ENCODE measurements around the gene SSBP3. TPM values are rescaled to one million over a fixed set of nuclear protein-coding genes. Genes with fewer than 3 reads are reported as not detected.

The SSBP3 gene
- total and polyA plus RNA-seq, 2 of the 13 experiments (the other 11 are each of a cell fraction or from before 2014, with no cell fraction given): 8.5 to 17.6 TPM

DNA sequence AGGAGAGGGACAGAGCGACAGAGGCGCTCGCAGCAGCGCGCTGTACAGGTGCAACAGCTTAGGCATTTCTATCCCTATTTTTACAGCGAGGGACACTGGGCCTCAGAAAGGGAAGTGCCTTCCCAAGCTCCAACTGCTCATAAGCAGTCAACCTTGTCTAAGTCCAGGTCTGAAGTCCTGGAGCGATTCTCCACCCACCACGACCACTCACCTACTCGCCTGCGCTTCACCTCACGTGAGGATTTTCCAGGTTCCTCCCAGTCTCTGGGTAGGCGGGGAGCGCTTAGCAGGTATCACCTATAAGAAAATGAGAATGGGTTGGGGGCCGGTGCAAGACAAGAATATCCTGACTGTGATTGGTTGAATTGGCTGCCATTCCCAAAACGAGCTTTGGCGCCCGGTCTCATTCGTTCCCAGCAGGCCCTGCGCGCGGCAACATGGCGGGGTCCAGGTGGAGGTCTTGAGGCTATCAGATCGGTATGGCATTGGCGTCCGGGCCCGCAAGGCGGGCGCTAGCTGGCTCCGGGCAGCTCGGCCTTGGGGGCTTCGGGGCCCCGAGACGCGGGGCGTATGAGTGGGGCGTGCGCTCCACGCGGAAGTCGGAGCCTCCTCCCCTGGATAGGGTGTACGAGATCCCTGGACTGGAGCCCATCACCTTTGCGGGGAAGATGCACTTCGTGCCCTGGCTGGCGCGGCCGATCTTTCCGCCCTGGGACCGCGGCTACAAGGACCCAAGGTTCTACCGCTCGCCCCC lies 206.3 kb downstream of the SSBP3 start, which contains the start of the genes CYB5RL and MRPL37 (continued):
- TF ChIP-seq, protein P1, sequence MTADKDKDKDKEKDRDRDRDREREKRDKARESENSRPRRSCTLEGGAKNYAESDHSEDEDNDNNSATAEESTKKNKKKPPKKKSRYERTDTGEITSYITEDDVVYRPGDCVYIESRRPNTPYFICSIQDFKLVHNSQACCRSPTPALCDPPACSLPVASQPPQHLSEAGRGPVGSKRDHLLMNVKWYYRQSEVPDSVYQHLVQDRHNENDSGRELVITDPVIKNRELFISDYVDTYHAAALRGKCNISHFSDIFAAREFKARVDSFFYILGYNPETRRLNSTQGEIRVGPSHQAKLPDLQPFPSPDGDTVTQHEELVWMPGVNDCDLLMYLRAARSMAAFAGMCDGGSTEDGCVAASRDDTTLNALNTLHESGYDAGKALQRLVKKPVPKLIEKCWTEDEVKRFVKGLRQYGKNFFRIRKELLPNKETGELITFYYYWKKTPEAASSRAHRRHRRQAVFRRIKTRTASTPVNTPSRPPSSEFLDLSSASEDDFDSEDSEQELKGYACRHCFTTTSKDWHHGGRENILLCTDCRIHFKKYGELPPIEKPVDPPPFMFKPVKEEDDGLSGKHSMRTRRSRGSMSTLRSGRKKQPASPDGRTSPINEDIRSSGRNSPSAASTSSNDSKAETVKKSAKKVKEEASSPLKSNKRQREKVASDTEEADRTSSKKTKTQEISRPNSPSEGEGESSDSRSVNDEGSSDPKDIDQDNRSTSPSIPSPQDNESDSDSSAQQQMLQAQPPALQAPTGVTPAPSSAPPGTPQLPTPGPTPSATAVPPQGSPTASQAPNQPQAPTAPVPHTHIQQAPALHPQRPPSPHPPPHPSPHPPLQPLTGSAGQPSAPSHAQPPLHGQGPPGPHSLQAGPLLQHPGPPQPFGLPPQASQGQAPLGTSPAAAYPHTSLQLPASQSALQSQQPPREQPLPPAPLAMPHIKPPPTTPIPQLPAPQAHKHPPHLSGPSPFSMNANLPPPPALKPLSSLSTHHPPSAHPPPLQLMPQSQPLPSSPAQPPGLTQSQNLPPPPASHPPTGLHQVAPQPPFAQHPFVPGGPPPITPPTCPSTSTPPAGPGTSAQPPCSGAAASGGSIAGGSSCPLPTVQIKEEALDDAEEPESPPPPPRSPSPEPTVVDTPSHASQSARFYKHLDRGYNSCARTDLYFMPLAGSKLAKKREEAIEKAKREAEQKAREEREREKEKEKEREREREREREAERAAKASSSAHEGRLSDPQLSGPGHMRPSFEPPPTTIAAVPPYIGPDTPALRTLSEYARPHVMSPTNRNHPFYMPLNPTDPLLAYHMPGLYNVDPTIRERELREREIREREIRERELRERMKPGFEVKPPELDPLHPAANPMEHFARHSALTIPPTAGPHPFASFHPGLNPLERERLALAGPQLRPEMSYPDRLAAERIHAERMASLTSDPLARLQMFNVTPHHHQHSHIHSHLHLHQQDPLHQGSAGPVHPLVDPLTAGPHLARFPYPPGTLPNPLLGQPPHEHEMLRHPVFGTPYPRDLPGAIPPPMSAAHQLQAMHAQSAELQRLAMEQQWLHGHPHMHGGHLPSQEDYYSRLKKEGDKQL (CRISPR knock-in tag; IDR thresholded peaks at IDR 0.05; ENCODE audit: low read depth): no peak
- TF ChIP-seq POGZ (CRISPR knock-in tag; IDR thresholded peaks at IDR 0.05) (peak; percentile 71; the same call in 1 of the 2 replicates), HOXA5 (CRISPR knock-in tag; IDR thresholded peaks at IDR 0.05) (peak; percentile 74; the same call in 1 of the 2 replicates), USF2 (IDR thresholded peaks at IDR 0.05; ENCODE audit: low read depth, low read length) (peak; percentile 62), USF2 (CRISPR knock-in tag; IDR thresholded peaks at IDR 0.05; ENCODE audit: borderline replicate concordance) (peak; percentile 61; the same call in 1 of the 2 replicates), ZBTB7B (CRISPR knock-in tag; IDR thresholded peaks at IDR 0.05) (peak; percentile 60), MYPOP (CRISPR knock-in tag; IDR thresholded peaks at IDR 0.05) (peak; percentile 81), NR1H2 (CRISPR knock-in tag; IDR thresholded peaks at IDR 0.05; ENCODE audit: borderline replicate concordance, low read depth) (no peak), ZNF619 (CRISPR knock-in tag; IDR thresholded peaks at IDR 0.05) (0 out of 2 replicates have a peak, but pooled peaks have one; percentile 12), DPF2 (CRISPR knock-in tag; IDR thresholded peaks at IDR 0.05; ENCODE audit: borderline replicate concordance, low read depth) (no peak), SPEN (CRISPR knock-in tag; IDR thresholded peaks at IDR 0.05; ENCODE audit: low read depth) (peak; percentile 44; the same call in 1 of the 2 replicates), NFIC (IDR thresholded peaks at IDR 0.05; ENCODE audit: low read length) (no peak), ZC3H4 (CRISPR knock-in tag; IDR thresholded peaks at IDR 0.05; ENCODE audit: borderline replicate concordance) (no peak), KAT7 (CRISPR knock-in tag; IDR thresholded peaks at IDR 0.05; ENCODE audit: borderline replicate concordance) (peak; percentile 73; the same call in 1 of the 2 replicates), ZNF12 (CRISPR knock-in tag; IDR thresholded peaks at IDR 0.05) (no peak), CCDC6 (CRISPR knock-in tag; IDR thresholded peaks at IDR 0.05) (peak; percentile 59; the same call in 1 of the 2 replicates), RBM39 (IDR thresholded peaks at IDR 0.05; ENCODE audit: low read depth, low read length, poor library complexity, severe bottlenecking) (peak; percentile 49)
- TF ChIP-seq, protein P2, sequence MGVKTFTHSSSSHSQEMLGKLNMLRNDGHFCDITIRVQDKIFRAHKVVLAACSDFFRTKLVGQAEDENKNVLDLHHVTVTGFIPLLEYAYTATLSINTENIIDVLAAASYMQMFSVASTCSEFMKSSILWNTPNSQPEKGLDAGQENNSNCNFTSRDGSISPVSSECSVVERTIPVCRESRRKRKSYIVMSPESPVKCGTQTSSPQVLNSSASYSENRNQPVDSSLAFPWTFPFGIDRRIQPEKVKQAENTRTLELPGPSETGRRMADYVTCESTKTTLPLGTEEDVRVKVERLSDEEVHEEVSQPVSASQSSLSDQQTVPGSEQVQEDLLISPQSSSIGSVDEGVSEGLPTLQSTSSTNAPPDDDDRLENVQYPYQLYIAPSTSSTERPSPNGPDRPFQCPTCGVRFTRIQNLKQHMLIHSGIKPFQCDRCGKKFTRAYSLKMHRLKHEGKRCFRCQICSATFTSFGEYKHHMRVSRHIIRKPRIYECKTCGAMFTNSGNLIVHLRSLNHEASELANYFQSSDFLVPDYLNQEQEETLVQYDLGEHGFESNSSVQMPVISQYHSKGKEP (CRISPR knock-in tag; IDR thresholded peaks at IDR 0.05): no peak; the same call in 1 of the 2 replicates
